K562 (cell line): ENCODE data around the gene BCL2L12. TPM values are rescaled to one million over a fixed set of nuclear protein-coding genes. Genes with fewer than 3 reads are reported as not detected.

Experiments
- BMI1 ChIP-seq: fragments of 150-350 bp; IDR thresholded peaks from 2 replicates; pipeline ENCODE4 v1.6.1; 2014; ENCODE audit warnings: low read length
- GATA2 ChIP-seq: sonication (generic); formaldehyde crosslinking; IDR thresholded peaks from 2 replicates; pipeline ENCODE4 v1.4.0; 2020; ENCODE audit warnings: mild to moderate bottlenecking, missing genetic modification reagents
- HCFC1 ChIP-seq: IDR thresholded peaks from 2 replicates; pipeline ENCODE4 v1.6.1; 2012; ENCODE audit warnings: low read depth, low read length, improper control_type of control experiment
- HIVEP1 ChIP-seq: fragments of 250-450 bp; sonication (Bioruptor Pico); IDR thresholded peaks from 2 replicates; pipeline ENCODE4 v1.4.0; 2020; ENCODE audit warnings: mild to moderate bottlenecking
- MED1 ChIP-seq: sonication (generic); formaldehyde crosslinking; IDR thresholded peaks from 2 replicates; pipeline ENCODE4 v1.8.1; 2023; ENCODE audit warnings: missing genetic modification reagents, borderline replicate concordance
- MEF2D ChIP-seq: conservative IDR thresholded peaks from 2 replicates; pipeline ENCODE4 v1.6.1; 2016; ENCODE audit warnings: low read depth, missing genetic modification characterization, missing compliant biosample characterization
- MLLT1 ChIP-seq, 2 experiments: fragments of 450-650 bp; IDR thresholded peaks; 2 replicates each; pipeline ENCODE4 v1.6.1; 2016
- NFE2 ChIP-seq: IDR thresholded peaks from 2 replicates; pipeline ENCODE4 v1.6.1; 2014; ENCODE audit warnings: antibody characterized with exemption, low read depth
- NR2C2 ChIP-seq, 2 experiments: fragments of 200-800 bp in 1 of 2; sonication (Bioruptor generic) in 1 of 2; sonication (generic) in 1 of 2; formaldehyde crosslinking in 1 of 2; IDR thresholded peaks; 2 replicates each; pipeline versions ENCODE4 v1.6.1 to v1.8.0; 2016 to 2022; ENCODE audit warnings: mild to moderate bottlenecking in 1 of 2, missing compliant biosample characterization in 1 of 2, missing genetic modification characterization in 1 of 2, missing genetic modification reagents in 1 of 2
- NR3C1 ChIP-seq: sonication (generic); formaldehyde crosslinking; IDR thresholded peaks from 2 replicates; pipeline ENCODE4 v1.8.1; 2022; ENCODE audit warnings: missing genetic modification reagents
- RERE ChIP-seq: sonication (generic); formaldehyde crosslinking; IDR thresholded peaks from 2 replicates; pipeline ENCODE4 v1.8.0; 2023; ENCODE audit warnings: missing genetic modification reagents, mild to moderate bottlenecking, borderline replicate concordance
- TAF9B ChIP-seq: fragments of 450-650 bp; IDR thresholded peaks from 2 replicates; pipeline ENCODE4 v1.6.1; 2018; ENCODE audit warnings: mild to moderate bottlenecking; ENCODE audit not compliant: partially characterized antibody
- TGIF2 ChIP-seq: sonication (generic); formaldehyde crosslinking; IDR thresholded peaks from 2 replicates; pipeline ENCODE4 v1.8.1; 2022; ENCODE audit warnings: mild to moderate bottlenecking, missing genetic modification reagents, moderate library complexity
- ZNF134 ChIP-seq: fragments of 250-450 bp; sonication (Bioruptor Pico); conservative IDR thresholded peaks from 2 replicates; pipeline ENCODE4 v1.4.0; 2020
- polyA plus RNA-seq, 8 experiments: library from polyadenylated mRNA; depleted of rRNA in 4 of 8; stranded (reverse) in 5 of 8; unstranded in 3 of 8; fragments of >200 nt; fragmentation: Nextera tagmentation in 2 of 8; fragmentation: Illumina TruSeq in 1 of 8; extraction: Ambion mirVana in 2 of 8; extraction: Trizol in 1 of 8; gene quantifications; 2 replicates each; pipeline versions ENCODE4 v1.2.1 to v1.2.3, GENCODE V29; 2011 to 2014; ENCODE audit warnings: inconsistent platforms in 1 of 8, missing spikeins in 1 of 8
- total RNA-seq, 7 experiments: library from RNA; depleted of rRNA in 6 of 7; stranded (reverse); fragments of >200 nt in 6 of 7; fragmentation: Illumina TruSeq in 2 of 7; extraction: Trizol in 2 of 7; gene quantifications; 2 replicates each; pipeline versions ENCODE4 v1.2.1 to v1.2.3, GENCODE V29; 2011 to 2021; ENCODE audit warnings: low replicate concordance in 1 of 7

BCL2L12 gene
- total and polyA plus RNA-seq, 9 of the 15 experiments (the other 6 are each of a cell fraction or from before 2014, with no cell fraction given) = 7.4 to 263 (median 81.2) TPM

GRCh38 chr19:49641688-49642491 is 23.8 kb upstream of the BCL2L12 start, which contains the start of gene SCAF1 (continued):
- no peak for TF ChIP-seq RERE
- TF ChIP-seq TGIF2 = no peak
- no peak for TF ChIP-seq MLLT1 (IDR thresholded peaks at IDR 0.05)
- no peak for TF ChIP-seq HIVEP1 (CRISPR knock-in tag)
- peak; percentile 99 for TF ChIP-seq NR2C2 (CRISPR knock-in tag; IDR thresholded peaks at IDR 0.05)
- peak; percentile 99 for TF ChIP-seq NR2C2 (tag; IDR thresholded peaks at IDR 0.05)
- no peak for TF ChIP-seq NFE2
- no peak for TF ChIP-seq NR3C1
- TF ChIP-seq HCFC1 = peak; percentile 98
- no peak for TF ChIP-seq ZNF134 (CRISPR knock-in tag)
- TF ChIP-seq MEF2D (tag) = no peak
- no peak for TF ChIP-seq GATA2
- TF ChIP-seq TAF9B = peak; percentile 28
- no peak for TF ChIP-seq MED1 (CRISPR knock-in tag)
- no peak for TF ChIP-seq BMI1
